ENCODE results near the gene GRID2IP. TPM values are rescaled to one million over a fixed set of nuclear protein-coding genes. Genes with fewer than 3 reads are reported as not detected.
A peak's percentile ranks its signal among the peaks of the same experiment; 100 is the strongest.

The GRID2IP gene
- total RNA-seq, 1 experiment from 2014 or later = 3.0 TPM

GRCh38 chr7:6559896-6560295 lies 8.6 kb upstream of the GRID2IP start (continued):
- TF ChIP-seq NR1H2 (CRISPR knock-in tag; IDR thresholded peaks at IDR 0.05) (no peak), USF2 (CRISPR knock-in tag; IDR thresholded peaks at IDR 0.05) (no peak), ZNF263 (CRISPR knock-in tag; IDR thresholded peaks at IDR 0.05; ENCODE audit: low read depth) (no peak), ARID4B (CRISPR knock-in tag; IDR thresholded peaks at IDR 0.05; ENCODE audit: borderline replicate concordance) (no peak)

GRCh38 chr7:6558837-6559236 lies 7.6 kb upstream of the GRID2IP start:
- TF ChIP-seq PRRX2 (CRISPR knock-in tag; IDR thresholded peaks at IDR 0.05) = no peak
- no peak for TF ChIP-seq ZNF219 (CRISPR knock-in tag; IDR thresholded peaks at IDR 0.05; ENCODE audit: borderline replicate concordance)
- TF ChIP-seq ZNF423 (CRISPR knock-in tag; IDR thresholded peaks at IDR 0.05) = peak; percentile 54
- Mint-ChIP-seq H3K4me1 (peaks cover 8% of the 10 kb centered on the region), H3K27me3 (ENCODE audit: low read depth) (no peaks in the 10 kb centered on the region; the same call in 1 of the 2 replicates), H3K27ac (no peak overlapping the region), H3K36me3 (no peaks in the 10 kb centered on the region), H3K9me3 (no peaks in the 10 kb centered on the region), H3K4me3 (no peak overlapping the region)
- peak; percentile 66 for DNase-seq (ENCODE audit: low spot score)
- CTCF ChIA-PET = interaction anchor here (0.7 to 2.3 kb wide), 22 partner anchors 9 to 213 kb away, joined by 3 to 26 read pairs (median 5); partner anchors contain the start of genes INTS15 and ZDHHC4
- ATAC-seq = peak; percentile 75
- POLR2A ChIA-PET = interaction anchor here (0.6 kb wide), 1 partner anchor 92 kb away, joined by 5 read pairs; no protein-coding TSS in a partner anchor

- Mint-ChIP-seq H3K9me3 (no peaks in the 10 kb centered on the region), H3K4me3 (no peak overlapping the region), H3K27me3 (ENCODE audit: low read depth) (no peaks in the 10 kb centered on the region; the same call in 1 of the 2 replicates), H3K27ac (no peak overlapping the region), H3K4me1 (peaks cover 8% of the 10 kb centered on the region), H3K36me3 (no peaks in the 10 kb centered on the region)
- ChIA-PET POLR2A (no interaction called here), CTCF (interaction anchor here (1.1 to 2.2 kb wide), 3 partner anchors 18 to 40 kb away, joined by 3 to 7 read pairs (median 5); no protein-coding TSS in a partner anchor)
- ATAC-seq (peak; percentile 72), DNase-seq (ENCODE audit: low spot score) (peak; percentile 54)
- TF ChIP-seq ZNF512 (CRISPR knock-in tag; IDR thresholded peaks at IDR 0.05; ENCODE audit: borderline replicate concordance) (no peak), JAZF1 (CRISPR knock-in tag; IDR thresholded peaks at IDR 0.05) (no peak), MAX (CRISPR knock-in tag; IDR thresholded peaks at IDR 0.05) (0 out of 2 replicates have a peak, but pooled peaks have one; percentile 44), CTCF (IDR thresholded peaks at IDR 0.05) (peak; percentile 29; the same call in 1 of the 2 replicates)
Measured at GRCh38 chr7:6556196-6556595, 4.9 kb upstream of the GRID2IP start.

Data from WTC11 (cell line).